GM12878 (cell line): ENCODE measurements around the gene H6PD.

Experiments
- MTA3 ChIP-seq: IDR thresholded peaks from 2 replicates; pipeline ENCODE4 v1.6.1; 2012; ENCODE audit warnings: low read length, inconsistent platforms, borderline replicate concordance
- NFYB ChIP-seq: IDR thresholded peaks from 2 replicates; pipeline ENCODE4 v1.6.1; 2011; ENCODE audit warnings: low read depth, mild to moderate bottlenecking, low read length, improper control_type of control experiment, moderate library complexity; ENCODE audit not compliant: insufficient read depth
- PML ChIP-seq: IDR thresholded peaks from 2 replicates; pipeline ENCODE4 v1.6.1; 2012; ENCODE audit warnings: low read length, inconsistent platforms
- TF ChIP-seq, protein P1 (sequence below), 3 experiments: IDR thresholded peaks in 2 of 3; conservative IDR thresholded peaks in 1 of 3; 2 replicates each; pipeline ENCODE4 v1.5.1; 2011; ENCODE audit warnings: low read depth in 3 of 3, low read length in 3 of 3, mild to moderate bottlenecking in 3 of 3, control low read depth in 2 of 3, moderate library complexity in 2 of 3, inconsistent platforms in 1 of 3, mixed read lengths in 1 of 3; ENCODE audit not compliant: control insufficient read depth in 2 of 3, insufficient read depth in 1 of 3; ENCODE audit errors: extremely low read depth in 1 of 3
- TF ChIP-seq, protein P2 (sequence below): IDR thresholded peaks from 2 replicates; pipeline ENCODE4 v1.6.1; 2012; ENCODE audit warnings: improper control_type of control experiment, low read depth, low read length; ENCODE audit not compliant: insufficient replicate concordance
- TF ChIP-seq, protein P3 (sequence below): IDR thresholded peaks from 2 replicates; pipeline ENCODE4 v1.6.1; 2012; ENCODE audit warnings: low read depth, low read length, improper control_type of control experiment

DNA sequence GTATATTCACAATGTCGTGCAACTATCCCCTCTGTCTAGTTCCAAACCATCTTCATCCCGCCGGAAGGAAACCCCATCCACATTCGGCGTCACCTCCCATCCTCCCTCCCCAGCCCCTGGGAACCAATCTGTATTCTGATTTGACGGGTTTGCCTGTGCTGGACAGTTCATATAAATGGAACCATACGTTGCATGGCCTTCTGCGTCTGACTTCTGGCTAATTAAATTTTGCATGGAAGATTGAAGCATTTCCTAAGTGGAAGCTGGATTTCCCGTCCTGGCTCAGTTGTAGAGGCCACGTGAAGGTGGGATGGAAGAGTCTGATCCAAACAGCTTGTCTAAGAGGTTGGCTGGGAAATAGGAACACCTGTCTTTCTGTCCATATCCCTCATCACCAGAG is 72.7 kb downstream of the H6PD start:
- TF ChIP-seq PML (no peak), MTA3 (no peak), NFYB (no peak)
- TF ChIP-seq, protein P1, sequence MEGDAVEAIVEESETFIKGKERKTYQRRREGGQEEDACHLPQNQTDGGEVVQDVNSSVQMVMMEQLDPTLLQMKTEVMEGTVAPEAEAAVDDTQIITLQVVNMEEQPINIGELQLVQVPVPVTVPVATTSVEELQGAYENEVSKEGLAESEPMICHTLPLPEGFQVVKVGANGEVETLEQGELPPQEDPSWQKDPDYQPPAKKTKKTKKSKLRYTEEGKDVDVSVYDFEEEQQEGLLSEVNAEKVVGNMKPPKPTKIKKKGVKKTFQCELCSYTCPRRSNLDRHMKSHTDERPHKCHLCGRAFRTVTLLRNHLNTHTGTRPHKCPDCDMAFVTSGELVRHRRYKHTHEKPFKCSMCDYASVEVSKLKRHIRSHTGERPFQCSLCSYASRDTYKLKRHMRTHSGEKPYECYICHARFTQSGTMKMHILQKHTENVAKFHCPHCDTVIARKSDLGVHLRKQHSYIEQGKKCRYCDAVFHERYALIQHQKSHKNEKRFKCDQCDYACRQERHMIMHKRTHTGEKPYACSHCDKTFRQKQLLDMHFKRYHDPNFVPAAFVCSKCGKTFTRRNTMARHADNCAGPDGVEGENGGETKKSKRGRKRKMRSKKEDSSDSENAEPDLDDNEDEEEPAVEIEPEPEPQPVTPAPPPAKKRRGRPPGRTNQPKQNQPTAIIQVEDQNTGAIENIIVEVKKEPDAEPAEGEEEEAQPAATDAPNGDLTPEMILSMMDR (IDR thresholded peaks at IDR 0.05 in 2 of 3, conservative IDR thresholded peaks at IDR 0.05 in 1 of 3; ENCODE audit: control insufficient read depth in 2 of 3, extremely low read depth in 1 of 3, insufficient read depth in 1 of 3, low read depth in 3 of 3, low read length in 3 of 3) = no peak
- TF ChIP-seq, protein P2, sequence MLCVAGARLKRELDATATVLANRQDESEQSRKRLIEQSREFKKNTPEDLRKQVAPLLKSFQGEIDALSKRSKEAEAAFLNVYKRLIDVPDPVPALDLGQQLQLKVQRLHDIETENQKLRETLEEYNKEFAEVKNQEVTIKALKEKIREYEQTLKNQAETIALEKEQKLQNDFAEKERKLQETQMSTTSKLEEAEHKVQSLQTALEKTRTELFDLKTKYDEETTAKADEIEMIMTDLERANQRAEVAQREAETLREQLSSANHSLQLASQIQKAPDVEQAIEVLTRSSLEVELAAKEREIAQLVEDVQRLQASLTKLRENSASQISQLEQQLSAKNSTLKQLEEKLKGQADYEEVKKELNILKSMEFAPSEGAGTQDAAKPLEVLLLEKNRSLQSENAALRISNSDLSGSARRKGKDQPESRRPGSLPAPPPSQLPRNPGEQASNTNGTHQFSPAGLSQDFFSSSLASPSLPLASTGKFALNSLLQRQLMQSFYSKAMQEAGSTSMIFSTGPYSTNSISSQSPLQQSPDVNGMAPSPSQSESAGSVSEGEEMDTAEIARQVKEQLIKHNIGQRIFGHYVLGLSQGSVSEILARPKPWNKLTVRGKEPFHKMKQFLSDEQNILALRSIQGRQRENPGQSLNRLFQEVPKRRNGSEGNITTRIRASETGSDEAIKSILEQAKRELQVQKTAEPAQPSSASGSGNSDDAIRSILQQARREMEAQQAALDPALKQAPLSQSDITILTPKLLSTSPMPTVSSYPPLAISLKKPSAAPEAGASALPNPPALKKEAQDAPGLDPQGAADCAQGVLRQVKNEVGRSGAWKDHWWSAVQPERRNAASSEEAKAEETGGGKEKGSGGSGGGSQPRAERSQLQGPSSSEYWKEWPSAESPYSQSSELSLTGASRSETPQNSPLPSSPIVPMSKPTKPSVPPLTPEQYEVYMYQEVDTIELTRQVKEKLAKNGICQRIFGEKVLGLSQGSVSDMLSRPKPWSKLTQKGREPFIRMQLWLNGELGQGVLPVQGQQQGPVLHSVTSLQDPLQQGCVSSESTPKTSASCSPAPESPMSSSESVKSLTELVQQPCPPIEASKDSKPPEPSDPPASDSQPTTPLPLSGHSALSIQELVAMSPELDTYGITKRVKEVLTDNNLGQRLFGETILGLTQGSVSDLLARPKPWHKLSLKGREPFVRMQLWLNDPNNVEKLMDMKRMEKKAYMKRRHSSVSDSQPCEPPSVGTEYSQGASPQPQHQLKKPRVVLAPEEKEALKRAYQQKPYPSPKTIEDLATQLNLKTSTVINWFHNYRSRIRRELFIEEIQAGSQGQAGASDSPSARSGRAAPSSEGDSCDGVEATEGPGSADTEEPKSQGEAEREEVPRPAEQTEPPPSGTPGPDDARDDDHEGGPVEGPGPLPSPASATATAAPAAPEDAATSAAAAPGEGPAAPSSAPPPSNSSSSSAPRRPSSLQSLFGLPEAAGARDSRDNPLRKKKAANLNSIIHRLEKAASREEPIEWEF = no peak
- TF ChIP-seq, protein P3, sequence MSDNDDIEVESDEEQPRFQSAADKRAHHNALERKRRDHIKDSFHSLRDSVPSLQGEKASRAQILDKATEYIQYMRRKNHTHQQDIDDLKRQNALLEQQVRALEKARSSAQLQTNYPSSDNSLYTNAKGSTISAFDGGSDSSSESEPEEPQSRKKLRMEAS = no peak
